Measurements from ENCODE around the gene C17orf50.

C17orf50 gene

GRCh38 chr17:35791681-35792350 is 31.1 kb downstream of the C17orf50 start:
- no peak for DNase-seq

GRCh38 chr17:35793257-35793656 is 32.6 kb downstream of the C17orf50 start:
- no peak for DNase-seq

- no peak for DNase-seq
Measured at GRCh38 chr17:35795007-35795870, 34.6 kb downstream of the C17orf50 start, which contains the start of gene MMP28. TSS of gene MMP28 (minus strand) at chr17:35795641. CDS start at chr17:35795377, 264 bp downstream.

GRCh38 chr17:35795871-35796265 is 35.2 kb downstream of the C17orf50 start:
- DNase-seq = no peak

GRCh38 chr17:35796942-35797341 is 36.3 kb downstream of the C17orf50 start:
- DNase-seq = no peak

- DNase-seq = no peak
Measured at GRCh38 chr17:35797370-35797769, 36.7 kb downstream of the C17orf50 start.

GRCh38 chr17:35797918-35798317 is 37.2 kb downstream of the C17orf50 start:
- DNase-seq = no peak

GRCh38 chr17:35799942-35800341 is 39.3 kb downstream of the C17orf50 start:
- DNase-seq = no peak

GRCh38 chr17:35801583-35802224 is 41.0 kb downstream of the C17orf50 start:
- no peak for DNase-seq

GRCh38 chr17:35804658-35805192 is 44.0 kb downstream of the C17orf50 start:
- peak; percentile 66 to 92 for DNase-seq

- DNase-seq = peak in 1 of 2 experiments; percentile 24
Measured at GRCh38 chr17:35807371-35808144, 46.9 kb downstream of the C17orf50 start.

GRCh38 chr17:35808240-35808961 is 47.7 kb downstream of the C17orf50 start:
- no peak for DNase-seq

GRCh38 chr17:35808962-35809854 is 48.5 kb downstream of the C17orf50 start, which contains the start of gene TAF15:
TSS of gene TAF15 (plus strand) at chr17:35809484. CDS start at chr17:35809570, 86 bp downstream.
- DNase-seq = peak; percentile 93 to 99

- DNase-seq = no peak
Measured at GRCh38 chr17:35809855-35810461, 49.3 kb downstream of the C17orf50 start.

- no peak for DNase-seq
Measured at GRCh38 chr17:35811759-35812158, 51.1 kb downstream of the C17orf50 start.

GRCh38 chr17:35812456-35812855 is 51.8 kb downstream of the C17orf50 start:
- DNase-seq = no peak

All from SW 1271 (cell line).